Fibroblast of lung (primary cell): ENCODE data around the gene SCAMP3.

Experiments
- CTCF ChIP-seq, 2 donors: IDR thresholded peaks in 1 of 2; conservative IDR thresholded peaks in 1 of 2; 1 replicate in 1 of 2; 2 replicates in 1 of 2; pipeline ENCODE4 v1.5.1; 2011 to 2012; ENCODE audit warnings: low read length in 2 of 2, control low read depth in 1 of 2, inconsistent platforms in 1 of 2, low read depth in 1 of 2, mild to moderate bottlenecking in 1 of 2
- EZH2 ChIP-seq: IDR thresholded peaks from 2 replicates; pipeline ENCODE4 v1.5.1; 2012; ENCODE audit warnings: low read length, control low read depth, mild to moderate bottlenecking; ENCODE audit errors: missing control alignments

GRCh38 chr1:155223047-155223446, 39.1 kb downstream of the SCAMP3 start:
- TF ChIP-seq EZH2 (no peak), CTCF (conservative IDR thresholded peaks at IDR 0.05 in 1 of 2, IDR thresholded peaks at IDR 0.05 in 1 of 2; ENCODE audit: low read depth in 1 of 2, low read length in 2 of 2) (no peak)
